Measurements from ENCODE around the gene GARRE1.
"Not testable (repeated sequence)": the region's sequence is repeated elsewhere in the genome, so short reads cannot be mapped to it uniquely, and the experiment has no call there.

Gene GARRE1

GRCh38 chr19:34254046-34254697, at the start of gene GARRE1:
Gene GARRE1, plus strand, starts transcription at chr19:34254554. Its CDS starts 45,920 bp downstream, at chr19:34300474.
- DNase-seq (ENCODE audit: low spot score): peak; percentile 72

GRCh38 chr19:34205324-34205723, 49.0 kb upstream of the GARRE1 start:
- not testable (repeated sequence) for DNase-seq (ENCODE audit: low spot score)

DNA sequence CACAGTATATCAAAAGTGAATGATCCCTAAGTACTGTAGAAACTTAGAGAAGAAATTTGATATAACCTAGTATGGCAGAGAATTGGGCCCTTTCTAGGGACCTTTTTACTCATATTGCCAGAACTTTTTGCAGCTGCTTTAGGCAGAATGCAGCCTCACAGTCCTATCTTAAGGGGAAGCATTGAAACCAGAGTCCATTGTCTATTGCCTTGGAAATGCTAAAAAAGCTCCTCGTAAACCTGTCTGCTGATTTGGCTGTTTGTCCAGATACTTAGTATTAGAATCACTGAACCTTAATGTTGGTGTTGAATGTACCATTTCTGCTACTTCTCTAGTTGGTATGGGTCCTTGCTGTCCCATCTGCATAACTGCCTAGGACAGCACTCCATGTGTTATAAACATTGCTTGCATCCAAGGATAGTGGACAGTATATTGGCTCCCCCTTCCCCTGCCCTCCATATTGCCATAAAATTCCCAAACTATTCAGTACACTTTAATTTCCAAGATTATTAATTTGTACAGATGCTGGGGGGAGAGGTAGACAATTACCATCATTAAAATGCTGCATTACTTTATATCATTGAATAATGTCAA, 46.0 kb upstream of the GARRE1 start:
- DNase-seq (ENCODE audit: low spot score): no peak

GRCh38 chr19:34209726-34210125, 44.6 kb upstream of the GARRE1 start:
- DNase-seq (ENCODE audit: low spot score): no peak

DNA sequence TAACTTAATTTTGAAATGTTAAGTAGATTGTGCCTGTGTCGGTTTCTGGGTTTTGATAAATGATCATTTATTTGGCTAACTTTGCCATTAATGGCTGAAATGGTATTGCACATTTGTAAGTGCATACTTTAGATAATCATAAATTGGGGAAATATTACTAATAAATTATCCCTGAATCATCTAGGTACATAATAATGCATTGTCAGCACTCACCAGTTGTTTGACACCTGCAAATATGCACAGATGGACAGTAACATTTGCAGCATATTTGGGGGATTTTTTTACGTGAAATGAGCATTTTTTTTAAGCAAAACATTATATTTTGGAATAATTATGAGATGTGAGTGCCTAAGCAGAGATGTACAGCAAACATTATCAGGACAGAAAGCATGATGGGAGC, 41.1 kb upstream of the GARRE1 start:
- no peak for DNase-seq (ENCODE audit: low spot score)

GRCh38 chr19:34214040-34214439, 40.3 kb upstream of the GARRE1 start:
- no peak for DNase-seq (ENCODE audit: low spot score)

- DNase-seq (ENCODE audit: low spot score): no peak
Observed at GRCh38 chr19:34215006-34215665, 39.2 kb upstream of the GARRE1 start.

GRCh38 chr19:34215666-34216038, 38.7 kb upstream of the GARRE1 start:
- DNase-seq (ENCODE audit: low spot score): no peak

GRCh38 chr19:34216745-34217219, 37.6 kb upstream of the GARRE1 start:
- not testable (repeated sequence) for DNase-seq (ENCODE audit: low spot score)

GRCh38 chr19:34217952-34218817, 36.2 kb upstream of the GARRE1 start:
- peak; percentile 73 for DNase-seq (ENCODE audit: low spot score)

DNA sequence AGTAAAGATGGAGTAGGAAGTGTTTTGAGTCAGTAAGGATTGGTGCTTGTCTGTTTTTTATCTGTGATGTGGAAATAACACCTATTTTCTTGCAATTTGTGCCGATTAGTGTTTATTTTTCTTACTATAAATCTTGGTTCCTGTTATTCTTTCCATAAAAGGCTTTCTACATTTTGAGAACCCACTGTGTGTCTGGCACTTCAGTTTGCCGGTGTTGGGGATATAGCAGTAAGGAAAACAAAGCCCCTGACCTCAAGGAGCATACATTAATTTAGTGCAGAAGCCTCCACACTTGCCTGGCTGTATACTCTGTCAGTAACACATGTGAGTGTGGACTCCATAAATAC, 35.6 kb upstream of the GARRE1 start:
- no peak for DNase-seq (ENCODE audit: low spot score)

- peak; percentile 45 for DNase-seq (ENCODE audit: low spot score)
Observed at GRCh38 chr19:34220472-34221063, 33.8 kb upstream of the GARRE1 start.

- DNase-seq (ENCODE audit: low spot score): no peak
Observed at GRCh38 chr19:34222386-34222785, 32.0 kb upstream of the GARRE1 start.

- no peak for DNase-seq (ENCODE audit: low spot score)
Observed at GRCh38 chr19:34224996-34225658, 29.2 kb upstream of the GARRE1 start.

DNA sequence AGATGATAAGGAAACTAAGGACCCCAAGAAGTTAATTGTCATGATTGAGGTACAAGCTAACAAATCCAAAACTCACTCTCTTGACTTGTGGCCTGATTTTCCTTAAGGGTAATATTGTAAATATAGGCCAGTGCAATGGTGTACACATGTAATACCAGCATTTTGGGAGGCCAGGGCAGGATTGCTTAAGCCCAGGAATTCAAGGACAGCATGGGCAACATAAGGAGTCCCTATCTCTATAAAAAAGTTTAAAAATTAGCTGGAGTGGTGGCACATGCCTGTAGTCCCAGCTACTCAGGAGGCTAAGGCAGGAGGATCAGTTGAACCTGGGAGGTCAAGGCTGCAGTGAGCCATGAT, 28.7 kb upstream of the GARRE1 start:
- no peak for DNase-seq (ENCODE audit: low spot score)

DNA sequence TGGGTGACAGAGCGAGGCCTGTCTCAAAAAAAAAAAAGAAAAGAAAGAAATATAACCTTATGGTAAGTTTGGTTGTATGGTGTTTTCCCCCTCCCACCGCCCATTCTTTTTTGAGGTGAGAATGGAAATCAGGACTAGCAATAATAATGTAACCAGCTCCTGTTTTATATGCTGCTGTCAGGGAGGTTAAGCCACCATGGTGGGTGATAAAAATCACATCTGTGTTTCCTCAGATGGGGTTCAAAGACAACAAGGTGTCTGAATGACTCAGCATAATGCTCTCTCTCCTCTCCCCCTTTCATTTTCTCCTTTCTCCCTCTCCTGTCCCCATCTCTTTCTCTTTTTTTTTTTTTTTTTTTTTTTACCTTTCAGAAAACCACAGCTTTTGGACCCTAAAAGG, 28.3 kb upstream of the GARRE1 start:
- DNase-seq (ENCODE audit: low spot score): no peak

DNA sequence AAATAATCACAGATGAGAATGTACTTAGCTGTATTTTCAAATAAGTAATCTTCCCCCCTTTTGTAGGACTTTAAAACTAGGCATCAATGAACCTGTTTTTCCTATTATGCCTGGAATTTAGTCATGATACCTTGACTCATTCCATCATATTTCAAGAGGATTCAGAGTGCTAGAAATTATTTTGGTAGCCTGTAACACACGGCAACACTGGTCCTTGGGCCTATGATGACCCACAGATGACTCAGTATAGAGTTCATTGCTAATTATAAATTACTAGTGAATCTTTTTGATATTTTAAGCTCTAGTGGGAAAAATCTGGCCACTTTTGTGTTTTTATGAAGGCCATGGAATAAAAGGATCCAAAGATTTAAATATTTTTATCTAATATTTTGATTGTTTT, 26.0 kb upstream of the GARRE1 start:
- DNase-seq (ENCODE audit: low spot score): no peak

- DNase-seq (ENCODE audit: low spot score): no peak
Observed at GRCh38 chr19:34228762-34229161, 25.6 kb upstream of the GARRE1 start.

DNA sequence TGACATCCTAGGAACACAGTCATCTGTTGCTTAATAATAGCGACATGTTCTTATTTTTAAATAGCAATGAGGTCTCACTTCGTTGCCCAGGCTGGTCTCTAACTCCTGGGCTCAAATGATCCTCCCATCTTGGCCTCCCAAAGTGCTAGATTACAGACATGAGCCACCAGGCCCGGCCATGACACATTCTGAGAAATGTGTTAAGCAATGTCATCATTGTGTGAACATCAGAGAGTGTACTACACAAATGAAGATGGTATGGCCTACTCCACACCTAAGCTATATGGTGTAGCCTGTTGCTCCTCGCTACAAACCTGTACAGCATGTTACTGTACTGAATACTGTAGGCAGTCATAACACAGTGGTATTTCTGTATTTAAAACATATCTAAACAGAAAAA, 24.6 kb upstream of the GARRE1 start:
- no peak for DNase-seq (ENCODE audit: low spot score)

GRCh38 chr19:34230820-34231219, 23.5 kb upstream of the GARRE1 start:
- DNase-seq (ENCODE audit: low spot score): no peak

GRCh38 chr19:34231439-34231838, 22.9 kb upstream of the GARRE1 start:
- DNase-seq (ENCODE audit: low spot score): no peak
